GM12878 (cell line): Measurements from ENCODE around the gene CDH8. TPM values are rescaled to one million over a fixed set of nuclear protein-coding genes. Genes with fewer than 3 reads are reported as not detected.

ENCODE experiments used
- ATAC-seq: fragments of 200-7000 bp; cut with Tn5 transposase; 3 replicates; pipeline ENCODE4 v1.9.1; 2020; ENCODE audit warnings: mild to moderate bottlenecking, moderate library complexity
- BruUV-seq: library from RNA; stranded (reverse); fragments of 400-500 nt; replicated peaks from 2 replicates; lab custom pipeline; 2021; lab: Mats Ljungman, UMichigan
- CTCF ChIA-PET: fragments of 300-600 bp; sonication (Branson Sonifier 250); formaldehyde crosslinking; extraction: SDS; loops from one replicate; lab custom pipeline; 2021; ENCODE audit warnings: inconsistent platforms; lab: Yijun Ruan, JAX
- POLR2A ChIA-PET: fragments of 350-600 bp; formaldehyde crosslinking; extraction: SDS; loops from one replicate; lab custom pipeline; 2021; ENCODE audit warnings: inconsistent platforms; lab: Charles Lee
- RAD21 ChIA-PET: fragments of 300-600 bp; sonication (Branson Sonifier 250); formaldehyde crosslinking; loops from one replicate; lab custom pipeline; 2023; ENCODE audit warnings: antibody characterized with exemption; ENCODE audit not compliant: unreplicated experiment; lab: Charles Lee
- SMC1A ChIA-PET: fragments of 300-600 bp; sonication (Branson Sonifier 250); formaldehyde crosslinking; loops from one replicate; lab custom pipeline; 2023; ENCODE audit not compliant: unreplicated experiment, uncharacterized antibody; lab: Charles Lee
- DNase-seq: peaks from one replicate; pipeline ENCODE4 v3.0.0-alpha.2; 2011; ENCODE audit warnings: low read depth, low spot score
- FAIRE-seq: peaks from 3 replicates; lab custom pipeline; 2011; peaks lifted over from hg19 to GRCh38; lab: Jason Lieb, UNC
- H2AFZ ChIP-seq: 2 replicates; pipeline ENCODE4 v1.6.0; 2011; ENCODE audit warnings: low read depth, low read length, control low read depth; ENCODE audit not compliant: control insufficient read depth
- H3K27ac ChIP-seq: 2 replicates; pipeline ENCODE4 v1.5.1; 2011; ENCODE audit warnings: control low read depth; ENCODE audit not compliant: control insufficient read depth, insufficient read depth
- H3K27me3 ChIP-seq, 2 experiments: replicated peaks in 1 of 2; 2 replicates each; pipeline versions ENCODE4 v1.6.0 to v1.6.1; 2011; ENCODE audit warnings: low read length in 1 of 2; ENCODE audit not compliant: control insufficient read depth in 2 of 2, insufficient read depth in 2 of 2
- H3K36me3 ChIP-seq, 2 experiments: 2 replicates each; pipeline ENCODE4 v1.5.1; 2011; ENCODE audit warnings: low read length in 1 of 2; ENCODE audit not compliant: control insufficient read depth in 2 of 2, insufficient read depth in 2 of 2
- H3K4me1 ChIP-seq: 2 replicates; pipeline ENCODE4 v1.6.1; 2011; ENCODE audit warnings: mild to moderate bottlenecking, low read length, moderate library complexity, mixed read lengths; ENCODE audit not compliant: control insufficient read depth, insufficient read depth
- H3K4me2 ChIP-seq: 2 replicates; pipeline ENCODE4 v1.6.0; 2011; ENCODE audit warnings: control low read depth; ENCODE audit not compliant: control insufficient read depth, insufficient read depth
- H3K4me3 ChIP-seq: fragments of 200-600 bp; sonication (generic); 2 replicates; pipeline ENCODE4 v1.5.1; 2016
- H3K79me2 ChIP-seq: 2 replicates; pipeline ENCODE4 v1.6.0; 2011; ENCODE audit warnings: low read length; ENCODE audit not compliant: control insufficient read depth, insufficient read depth
- H3K9ac ChIP-seq: 2 replicates; pipeline ENCODE4 v1.8.0; 2011; ENCODE audit warnings: low read length, control low read depth, mixed read lengths; ENCODE audit not compliant: control insufficient read depth, insufficient read depth
- H3K9me3 ChIP-seq: replicated peaks from 3 replicates; pipeline ENCODE4 v1.5.1; 2011; ENCODE audit warnings: mild to moderate bottlenecking, low read length; ENCODE audit not compliant: control insufficient read depth, insufficient read depth
- H4K20me1 ChIP-seq: 2 replicates; pipeline ENCODE4 v1.6.0; 2011; ENCODE audit not compliant: control insufficient read depth, insufficient read depth
- ATF7 ChIP-seq: fragments of 450-650 bp; IDR thresholded peaks from 2 replicates; pipeline ENCODE4 v1.6.1; 2016; ENCODE audit warnings: low read depth, mild to moderate bottlenecking
- FOS ChIP-seq: IDR thresholded peaks from 3 replicates; pipeline ENCODE4 v1.6.1; 2011; ENCODE audit warnings: borderline replicate concordance; ENCODE audit not compliant: insufficient read length; ENCODE audit errors: extremely low read depth
- NFYA ChIP-seq: IDR thresholded peaks from 2 replicates; pipeline ENCODE4 v1.6.1; 2011; ENCODE audit warnings: low read depth, mild to moderate bottlenecking, low read length, improper control_type of control experiment, borderline replicate concordance
- POLR2AphosphoS2 ChIP-seq: IDR thresholded peaks from 2 replicates; pipeline ENCODE4 v1.6.1; 2011; ENCODE audit warnings: low read depth, mild to moderate bottlenecking, low read length, improper control_type of control experiment, moderate library complexity
- RELB ChIP-seq: fragments of 450-650 bp; IDR thresholded peaks from 2 replicates; pipeline ENCODE4 v1.6.1; 2017; ENCODE audit warnings: low read depth, mild to moderate bottlenecking, moderate library complexity
- RFX5 ChIP-seq: IDR thresholded peaks from 2 replicates; pipeline ENCODE4 v1.6.1; 2011; ENCODE audit warnings: low read depth, low read length, improper control_type of control experiment
- SRF ChIP-seq, 2 experiments: IDR thresholded peaks; 2 replicates each; pipeline ENCODE4 v1.6.1; 2011; ENCODE audit warnings: low read depth in 2 of 2, low read length in 2 of 2, mild to moderate bottlenecking in 1 of 2, moderate library complexity in 1 of 2
- WGBS: methylation state at CpG from one replicate; pipeline ENCODE4 v1.1.6; 2016; ENCODE audit warnings: low lambda C conversion rate; ENCODE audit not compliant: insufficient replicate concordance, insufficient coverage; ENCODE audit errors: missing lambda C conversion rate; 5-methylcytosine and 5-hydroxymethylcytosine counted together
- in situ Hi-C: fragments of 300-500 bp; cut with MboI; formaldehyde crosslinking; loops from 9 replicates; pipeline ENCODE4 v1.14.3; 2018; ENCODE audit warnings: mixed read lengths
- intact Hi-C: fragments of 100-400 bp; cut with micrococcal nuclease; formaldehyde crosslinking; loops from one replicate; pipeline ENCODE4 v1.14.2; 2022; ENCODE audit not compliant: unreplicated experiment
- polyA plus RNA-seq, 11 experiments: library from polyadenylated mRNA; depleted of rRNA in 4 of 11; unstranded in 6 of 11; stranded (reverse) in 5 of 11; fragments of >200 nt; fragmentation: Nextera tagmentation in 4 of 11; fragmentation: Illumina TruSeq in 1 of 11; extraction: Ambion mirVana in 4 of 11; extraction: Trizol in 1 of 11; gene quantifications; 1 replicate in 1 of 11; 2 replicates in 10 of 11; pipeline versions ENCODE4 v1.2.1 to v1.2.3, GENCODE V29; 2011 to 2016; ENCODE audit warnings: inconsistent platforms in 2 of 11, missing spikeins in 2 of 11, low read depth in 1 of 11
- total RNA-seq, 4 experiments: library from RNA; depleted of rRNA in 3 of 4; stranded (reverse); fragments of >200 nt in 3 of 4; fragmentation: Illumina TruSeq in 1 of 4; extraction: Trizol in 1 of 4; gene quantifications; 2 replicates each; pipeline versions ENCODE4 v1.2.1 to v1.2.3, GENCODE V29; 2013 to 2021
- TF ChIP-seq, protein P1 (sequence below): IDR thresholded peaks from 2 replicates; pipeline ENCODE4 v1.6.1; 2012; ENCODE audit warnings: low read depth, low read length, improper control_type of control experiment

Gene CDH8
- total and polyA plus RNA-seq, 10 of the 15 experiments (the other 5 are each of a cell fraction or from before 2014, with no cell fraction given), result 0.13 to 0.68 (median 0.25) TPM; not detected in 3

- H3K9me3 ChIP-seq, result no peaks in the 10 kb centered on the region
- no peak overlapping the region for H3K27ac ChIP-seq
- no peak for FAIRE-seq
- no peak overlapping the region for H3K9ac ChIP-seq
- SMC1A ChIA-PET, result interaction anchor here (0.9 to 2.0 kb wide), 8 partner anchors 10 to 165 kb away, joined by 3 to 10 read pairs (median 4); no protein-coding TSS in a partner anchor
- no TSS peak for BruUV-seq
- intact Hi-C loops, result no loop called here
- H3K4me1 ChIP-seq, result no peaks in the 10 kb centered on the region
- no peak overlapping the region for H3K4me3 ChIP-seq
- H3K36me3 ChIP-seq, result no peaks in the 10 kb centered on the region
- POLR2A ChIA-PET, result no interaction called here
- H4K20me1 ChIP-seq, result no peaks in the 10 kb centered on the region
- H2AFZ ChIP-seq, result no peak overlapping the region
- CTCF ChIA-PET, result interaction anchor here (0.9 to 2.1 kb wide), 7 partner anchors 9 to 145 kb away, joined by 3 to 9 read pairs (median 3); no protein-coding TSS in a partner anchor
- DNase-seq, result no peak
- ATAC-seq, result no peak
- WGBS, result 16% methylated on average over 3 of the region's 3 CpGs
- in situ Hi-C loops, result no loop called here
- no peak overlapping the region for H3K4me2 ChIP-seq
- RAD21 ChIA-PET, result interaction anchor here (1.2 kb wide), 1 partner anchor 42 kb away, joined by 3 read pairs; no protein-coding TSS in a partner anchor
- no peaks in the 10 kb centered on the region for H3K79me2 ChIP-seq
- TF ChIP-seq ATF7 (no peak), SRF (IDR thresholded peaks at IDR 0.05; ENCODE audit: low read depth in 2 of 2, low read length in 2 of 2) (no peak)
- TF ChIP-seq, all 136 proteins: peak for 0
- H3K27me3 ChIP-seq, result no peaks in the 10 kb centered on the region
Observed at GRCh38 chr16:61934601-61935000, 101.6 kb downstream of the CDH8 start.

DNA sequence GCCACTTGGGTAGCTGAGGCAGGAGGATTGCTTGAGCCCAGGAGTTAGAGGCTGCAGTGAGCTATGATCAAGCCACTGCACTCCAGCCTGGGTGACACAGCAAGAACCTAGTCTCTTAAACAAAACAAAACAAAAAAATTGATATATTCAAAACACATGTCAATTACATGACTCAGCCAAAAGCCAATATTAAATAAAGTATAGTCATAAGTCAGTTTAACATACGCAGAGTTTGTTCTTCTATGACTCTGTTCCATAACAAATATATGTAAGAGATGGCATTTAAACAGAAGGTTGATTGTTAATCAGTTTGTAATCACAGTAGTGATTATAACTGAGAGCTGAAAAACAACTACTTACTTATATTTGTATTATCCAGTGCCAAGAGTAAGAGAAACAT is 106.5 kb downstream of the CDH8 start:
- in situ Hi-C loops (no loop called here), intact Hi-C loops (no loop called here)
- ATAC-seq (no peak), FAIRE-seq (no peak), DNase-seq (no peak)
- no peaks in the 10 kb centered on the region for H3K4me1 ChIP-seq
- no peak overlapping the region for H3K4me2 ChIP-seq
- H3K27ac ChIP-seq, result no peak overlapping the region
- CTCF ChIA-PET, result interaction anchor here (0.9 kb wide), 1 partner anchor 58 kb away, joined by 4 read pairs; no protein-coding TSS in a partner anchor
- SMC1A ChIA-PET, result interaction anchor here (1.7 to 1.8 kb wide), 2 partner anchors 10 to 38 kb away, joined by 4 to 5 read pairs; no protein-coding TSS in a partner anchor
- RAD21 ChIA-PET, result no interaction called here
- H3K27me3 ChIP-seq, result no peaks in the 10 kb centered on the region
- no peak overlapping the region for H3K4me3 ChIP-seq
- POLR2A ChIA-PET, result no interaction called here
- H3K9me3 ChIP-seq, result no peaks in the 10 kb centered on the region
- 55% methylated on average over 1 of the region's 1 CpG for WGBS
- no peaks in the 10 kb centered on the region for H3K79me2 ChIP-seq
- H3K36me3 ChIP-seq, result no peaks in the 10 kb centered on the region
- BruUV-seq, result no TSS peak
- no peak overlapping the region for H3K9ac ChIP-seq
- H2AFZ ChIP-seq, result no peak overlapping the region
- no peaks in the 10 kb centered on the region for H4K20me1 ChIP-seq
- TF ChIP-seq FOS (no peak), RELB (no peak), POLR2AphosphoS2 (no peak), NFYA (no peak), RFX5 (no peak)
- TF ChIP-seq, protein P1, sequence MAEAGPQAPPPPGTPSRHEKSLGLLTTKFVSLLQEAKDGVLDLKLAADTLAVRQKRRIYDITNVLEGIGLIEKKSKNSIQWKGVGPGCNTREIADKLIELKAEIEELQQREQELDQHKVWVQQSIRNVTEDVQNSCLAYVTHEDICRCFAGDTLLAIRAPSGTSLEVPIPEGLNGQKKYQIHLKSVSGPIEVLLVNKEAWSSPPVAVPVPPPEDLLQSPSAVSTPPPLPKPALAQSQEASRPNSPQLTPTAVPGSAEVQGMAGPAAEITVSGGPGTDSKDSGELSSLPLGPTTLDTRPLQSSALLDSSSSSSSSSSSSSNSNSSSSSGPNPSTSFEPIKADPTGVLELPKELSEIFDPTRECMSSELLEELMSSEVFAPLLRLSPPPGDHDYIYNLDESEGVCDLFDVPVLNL, result no peak
